Spleen (tissue), 7 donors: Measurements from ENCODE around the gene XPOT.

ENCODE experiments used
- POLR2AphosphoS5 ChIP-seq, 3 donors: sonication (generic); formaldehyde crosslinking; IDR thresholded peaks; one replicate each; pipeline ENCODE4 v1.5.1; 2017; ENCODE audit warnings: antibody characterized with exemption in 3 of 3
- TF ChIP-seq, protein P1 (sequence below), 11 experiments: fragments of 200-600 bp in 7 of 11; fragments of 450-650 bp in 4 of 11; sonication (generic) in 4 of 11; IDR thresholded peaks in 8 of 11; conservative IDR thresholded peaks in 3 of 11; 1 replicate in 7 of 11; 2 replicates in 4 of 11; pipeline versions ENCODE4 v1.4.0 to v1.8.0; 2016 to 2021; ENCODE audit warnings: antibody characterized with exemption in 11 of 11, inconsistent platforms in 4 of 11, mild to moderate bottlenecking in 1 of 11
- donor health status: DM: no; HTN: no; CAD: no; lungs with moderate emphysema.
- donor health status: DM: no; HTN: no; CAD: no.
- donor health status: DM: no; HTN: no; CAD: no.

DNA sequence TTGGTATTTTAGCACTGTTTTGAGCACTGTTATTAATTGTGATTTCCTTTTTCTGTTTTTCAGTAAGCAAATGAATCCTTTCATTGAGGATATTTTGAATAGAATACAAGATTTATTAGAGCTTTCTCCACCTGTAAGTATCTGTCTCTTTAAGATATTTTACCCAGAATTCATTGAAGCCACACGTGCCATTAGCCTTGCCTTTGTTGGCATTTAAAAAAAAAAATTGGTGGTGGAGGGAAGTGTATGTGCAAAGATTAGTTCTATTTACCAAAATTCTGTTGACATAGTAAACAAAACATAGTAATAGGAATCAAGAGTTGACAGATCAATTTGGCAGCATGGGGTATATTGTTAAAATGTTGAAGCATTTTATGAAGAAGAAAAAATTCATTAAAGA is 23.8 kb downstream of the XPOT start:
- TF ChIP-seq, protein P1, sequence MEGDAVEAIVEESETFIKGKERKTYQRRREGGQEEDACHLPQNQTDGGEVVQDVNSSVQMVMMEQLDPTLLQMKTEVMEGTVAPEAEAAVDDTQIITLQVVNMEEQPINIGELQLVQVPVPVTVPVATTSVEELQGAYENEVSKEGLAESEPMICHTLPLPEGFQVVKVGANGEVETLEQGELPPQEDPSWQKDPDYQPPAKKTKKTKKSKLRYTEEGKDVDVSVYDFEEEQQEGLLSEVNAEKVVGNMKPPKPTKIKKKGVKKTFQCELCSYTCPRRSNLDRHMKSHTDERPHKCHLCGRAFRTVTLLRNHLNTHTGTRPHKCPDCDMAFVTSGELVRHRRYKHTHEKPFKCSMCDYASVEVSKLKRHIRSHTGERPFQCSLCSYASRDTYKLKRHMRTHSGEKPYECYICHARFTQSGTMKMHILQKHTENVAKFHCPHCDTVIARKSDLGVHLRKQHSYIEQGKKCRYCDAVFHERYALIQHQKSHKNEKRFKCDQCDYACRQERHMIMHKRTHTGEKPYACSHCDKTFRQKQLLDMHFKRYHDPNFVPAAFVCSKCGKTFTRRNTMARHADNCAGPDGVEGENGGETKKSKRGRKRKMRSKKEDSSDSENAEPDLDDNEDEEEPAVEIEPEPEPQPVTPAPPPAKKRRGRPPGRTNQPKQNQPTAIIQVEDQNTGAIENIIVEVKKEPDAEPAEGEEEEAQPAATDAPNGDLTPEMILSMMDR (IDR thresholded peaks at IDR 0.05 in 8 of 11, conservative IDR thresholded peaks at IDR 0.05 in 3 of 11): no peak
- no peak for TF ChIP-seq POLR2AphosphoS5 (IDR thresholded peaks at IDR 0.05)
